ENCODE data around the gene GALNT6. TPM values are rescaled to one million over a fixed set of nuclear protein-coding genes. Genes with fewer than 3 reads are reported as not detected.
"Not testable (repeated sequence)": the region's sequence is repeated elsewhere in the genome, so short reads cannot be mapped to it uniquely, and the experiment has no call there.

Gene GALNT6
- total RNA-seq, 1 donor from 2014 or later, result 24.0 TPM

GRCh38 chr12:51341251-51342007 lies 49.8 kb downstream of the GALNT6 start:
- Histone ChIP-seq H3K4me3 (peak overlapping the region; percentile 30), H3K9me3 (no peaks in the 10 kb centered on the region), H3K4me1 (peaks cover 3% of the 10 kb centered on the region), H3K27ac (peak overlapping the region; percentile 9), H3K36me3 (no peaks in the 10 kb centered on the region), H3K27me3 (ENCODE audit: low read depth) (no peaks in the 10 kb centered on the region)
- peak; percentile 97 for TF ChIP-seq CTCF (IDR thresholded peaks at IDR 0.05)
- peak; percentile 53 for DNase-seq
- ATAC-seq, result peak; percentile 90 to 92
- intact Hi-C loops (cut with DNase I), result loop anchor here (2.0 kb wide), 1 partner anchor 73 kb away; no protein-coding TSS in a partner anchor

GRCh38 chr12:51339750-51340149 lies 51.5 kb downstream of the GALNT6 start:
- H3K9me3 ChIP-seq, result no peaks in the 10 kb centered on the region
- no peaks in the 10 kb centered on the region for H3K36me3 ChIP-seq
- ATAC-seq, result no peak
- no peak for TF ChIP-seq CTCF (IDR thresholded peaks at IDR 0.05)
- H3K27me3 ChIP-seq (ENCODE audit: low read depth), result no peaks in the 10 kb centered on the region
- peaks cover 8% of the 10 kb centered on the region for H3K4me1 ChIP-seq
- no peak overlapping the region for H3K4me3 ChIP-seq
- intact Hi-C loops (cut with DNase I), result loop anchor here (2.0 kb wide), 1 partner anchor 71 kb away; no protein-coding TSS in a partner anchor
- H3K27ac ChIP-seq, result no peak overlapping the region
- DNase-seq, result no peak

GRCh38 chr12:51337336-51337735 lies 53.9 kb downstream of the GALNT6 start:
- ATAC-seq; H3K27ac ChIP-seq; H3K4me3 ChIP-seq; H3K36me3 ChIP-seq; H3K9me3 ChIP-seq; intact Hi-C loops (cut with DNase I); DNase-seq; H3K4me1 ChIP-seq; H3K27me3 ChIP-seq (ENCODE audit: low read depth): not testable (repeated sequence)

GRCh38 chr12:51335931-51336330 lies 55.3 kb downstream of the GALNT6 start:
- ATAC-seq, result peak; percentile 77 to 85
- Histone ChIP-seq H3K36me3 (no peaks in the 10 kb centered on the region), H3K4me1 (peaks cover 5% of the 10 kb centered on the region), H3K27me3 (ENCODE audit: low read depth) (no peaks in the 10 kb centered on the region), H3K4me3 (no peak overlapping the region), H3K9me3 (no peaks in the 10 kb centered on the region), H3K27ac (no peak overlapping the region)
- TF ChIP-seq CTCF (IDR thresholded peaks at IDR 0.05), result no peak
- no peak for DNase-seq
- intact Hi-C loops (cut with DNase I), result no loop called here

GRCh38 chr12:51334764-51335163 lies 56.4 kb downstream of the GALNT6 start:
- TF ChIP-seq CTCF (IDR thresholded peaks at IDR 0.05), result no peak
- Histone ChIP-seq H3K27ac (no peak overlapping the region), H3K27me3 (ENCODE audit: low read depth) (no peaks in the 10 kb centered on the region), H3K9me3 (no peaks in the 10 kb centered on the region), H3K4me3 (no peak overlapping the region), H3K4me1 (peaks cover 6% of the 10 kb centered on the region), H3K36me3 (no peaks in the 10 kb centered on the region)
- DNase-seq (no peak), ATAC-seq (no peak)
- intact Hi-C loops (cut with DNase I), result no loop called here

GRCh38 chr12:51333536-51333935 lies 57.7 kb downstream of the GALNT6 start:
- ATAC-seq (no peak), DNase-seq (no peak)
- no peaks in the 10 kb centered on the region for H3K36me3 ChIP-seq
- no peaks in the 10 kb centered on the region for H3K9me3 ChIP-seq
- no peak overlapping the region for H3K4me3 ChIP-seq
- intact Hi-C loops (cut with DNase I), result no loop called here
- no peak overlapping the region for H3K27ac ChIP-seq
- H3K27me3 ChIP-seq (ENCODE audit: low read depth), result no peaks in the 10 kb centered on the region
- TF ChIP-seq CTCF (IDR thresholded peaks at IDR 0.05), result no peak
- H3K4me1 ChIP-seq, result peaks cover 11% of the 10 kb centered on the region
